Measurements from ENCODE around the gene TRIM46. TPM values are rescaled to one million over a fixed set of nuclear protein-coding genes. Genes with fewer than 3 reads are reported as not detected.

Gene TRIM46
- total and polyA plus RNA-seq, 2 experiments from 2014 or later: 8.1 to 15.4 TPM

DNA sequence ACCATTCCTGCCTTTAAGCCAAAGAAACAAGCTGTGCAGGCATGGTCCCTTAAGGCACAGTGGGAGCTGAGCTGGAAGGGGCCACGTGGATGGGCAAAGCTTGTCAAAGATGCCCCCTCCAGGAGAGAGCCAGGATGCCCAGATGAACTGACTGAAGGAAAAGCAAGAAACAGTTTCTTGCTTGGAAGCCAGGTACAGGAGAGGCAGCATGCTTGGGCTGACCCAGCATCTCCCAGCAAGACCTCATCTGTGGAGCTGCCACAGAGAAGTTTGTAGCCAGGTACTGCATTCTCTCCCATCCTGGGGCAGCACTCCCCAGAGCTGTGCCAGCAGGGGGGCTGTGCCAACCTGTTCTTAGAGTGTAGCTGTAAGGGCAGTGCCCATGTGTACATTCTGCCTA, 39.3 kb upstream of the TRIM46 start:
- peaks cover 13% of the 10 kb centered on the region; the same call in 1 of the 2 replicates for H4K20me1 ChIP-seq (replicated peaks; ENCODE audit: insufficient read depth)
- H3K27ac ChIP-seq (ENCODE audit: low read depth): no peak overlapping the region
- peak overlapping the region; percentile 86 for H3K4me2 ChIP-seq
- Mint-ChIP-seq H3K27ac (no peak overlapping the region), H3K36me3 (ENCODE audit: low read depth) (peaks cover 24% of the 10 kb centered on the region), H3K4me1 (peaks cover 32% of the 10 kb centered on the region), H3K27me3 (ENCODE audit: insufficient read depth, low read depth, poor library complexity) (peaks cover 33% of the 10 kb centered on the region), H3K9me3 (no peaks in the 10 kb centered on the region), H3K4me3 (peak overlapping the region; percentile 94)
- TF ChIP-seq, protein P1, sequence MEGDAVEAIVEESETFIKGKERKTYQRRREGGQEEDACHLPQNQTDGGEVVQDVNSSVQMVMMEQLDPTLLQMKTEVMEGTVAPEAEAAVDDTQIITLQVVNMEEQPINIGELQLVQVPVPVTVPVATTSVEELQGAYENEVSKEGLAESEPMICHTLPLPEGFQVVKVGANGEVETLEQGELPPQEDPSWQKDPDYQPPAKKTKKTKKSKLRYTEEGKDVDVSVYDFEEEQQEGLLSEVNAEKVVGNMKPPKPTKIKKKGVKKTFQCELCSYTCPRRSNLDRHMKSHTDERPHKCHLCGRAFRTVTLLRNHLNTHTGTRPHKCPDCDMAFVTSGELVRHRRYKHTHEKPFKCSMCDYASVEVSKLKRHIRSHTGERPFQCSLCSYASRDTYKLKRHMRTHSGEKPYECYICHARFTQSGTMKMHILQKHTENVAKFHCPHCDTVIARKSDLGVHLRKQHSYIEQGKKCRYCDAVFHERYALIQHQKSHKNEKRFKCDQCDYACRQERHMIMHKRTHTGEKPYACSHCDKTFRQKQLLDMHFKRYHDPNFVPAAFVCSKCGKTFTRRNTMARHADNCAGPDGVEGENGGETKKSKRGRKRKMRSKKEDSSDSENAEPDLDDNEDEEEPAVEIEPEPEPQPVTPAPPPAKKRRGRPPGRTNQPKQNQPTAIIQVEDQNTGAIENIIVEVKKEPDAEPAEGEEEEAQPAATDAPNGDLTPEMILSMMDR (conservative IDR thresholded peaks at IDR 0.05; ENCODE audit: low read depth in 2 of 2): no peak
- TF ChIP-seq ETS1 (IDR thresholded peaks at IDR 0.05) (no peak), ZNF114 (CRISPR knock-in tag; IDR thresholded peaks at IDR 0.05) (no peak), JUNB (IDR thresholded peaks at IDR 0.05; ENCODE audit: unreplicated experiment) (no peak), STAT1 (IDR thresholded peaks at IDR 0.05; ENCODE audit: unreplicated experiment) (no peak), EZH2 (IDR thresholded peaks at IDR 0.05; ENCODE audit: low read depth, unreplicated experiment) (no peak), CREB1 (CRISPR knock-in tag; IDR thresholded peaks at IDR 0.05; ENCODE audit: low read depth) (no peak), EZH2phosphoT487 (IDR thresholded peaks at IDR 0.05; ENCODE audit: unreplicated experiment) (no peak), REST (IDR thresholded peaks at IDR 0.05; ENCODE audit: unreplicated experiment) (no peak), NANOG (IDR thresholded peaks at IDR 0.05; ENCODE audit: borderline replicate concordance) (no peak), ZNF331 (CRISPR knock-in tag; IDR thresholded peaks at IDR 0.05; ENCODE audit: low read depth) (no peak), POLR2AphosphoS5 (IDR thresholded peaks at IDR 0.05; ENCODE audit: low read depth) (no peak)
- TF ChIP-seq, protein P2, sequence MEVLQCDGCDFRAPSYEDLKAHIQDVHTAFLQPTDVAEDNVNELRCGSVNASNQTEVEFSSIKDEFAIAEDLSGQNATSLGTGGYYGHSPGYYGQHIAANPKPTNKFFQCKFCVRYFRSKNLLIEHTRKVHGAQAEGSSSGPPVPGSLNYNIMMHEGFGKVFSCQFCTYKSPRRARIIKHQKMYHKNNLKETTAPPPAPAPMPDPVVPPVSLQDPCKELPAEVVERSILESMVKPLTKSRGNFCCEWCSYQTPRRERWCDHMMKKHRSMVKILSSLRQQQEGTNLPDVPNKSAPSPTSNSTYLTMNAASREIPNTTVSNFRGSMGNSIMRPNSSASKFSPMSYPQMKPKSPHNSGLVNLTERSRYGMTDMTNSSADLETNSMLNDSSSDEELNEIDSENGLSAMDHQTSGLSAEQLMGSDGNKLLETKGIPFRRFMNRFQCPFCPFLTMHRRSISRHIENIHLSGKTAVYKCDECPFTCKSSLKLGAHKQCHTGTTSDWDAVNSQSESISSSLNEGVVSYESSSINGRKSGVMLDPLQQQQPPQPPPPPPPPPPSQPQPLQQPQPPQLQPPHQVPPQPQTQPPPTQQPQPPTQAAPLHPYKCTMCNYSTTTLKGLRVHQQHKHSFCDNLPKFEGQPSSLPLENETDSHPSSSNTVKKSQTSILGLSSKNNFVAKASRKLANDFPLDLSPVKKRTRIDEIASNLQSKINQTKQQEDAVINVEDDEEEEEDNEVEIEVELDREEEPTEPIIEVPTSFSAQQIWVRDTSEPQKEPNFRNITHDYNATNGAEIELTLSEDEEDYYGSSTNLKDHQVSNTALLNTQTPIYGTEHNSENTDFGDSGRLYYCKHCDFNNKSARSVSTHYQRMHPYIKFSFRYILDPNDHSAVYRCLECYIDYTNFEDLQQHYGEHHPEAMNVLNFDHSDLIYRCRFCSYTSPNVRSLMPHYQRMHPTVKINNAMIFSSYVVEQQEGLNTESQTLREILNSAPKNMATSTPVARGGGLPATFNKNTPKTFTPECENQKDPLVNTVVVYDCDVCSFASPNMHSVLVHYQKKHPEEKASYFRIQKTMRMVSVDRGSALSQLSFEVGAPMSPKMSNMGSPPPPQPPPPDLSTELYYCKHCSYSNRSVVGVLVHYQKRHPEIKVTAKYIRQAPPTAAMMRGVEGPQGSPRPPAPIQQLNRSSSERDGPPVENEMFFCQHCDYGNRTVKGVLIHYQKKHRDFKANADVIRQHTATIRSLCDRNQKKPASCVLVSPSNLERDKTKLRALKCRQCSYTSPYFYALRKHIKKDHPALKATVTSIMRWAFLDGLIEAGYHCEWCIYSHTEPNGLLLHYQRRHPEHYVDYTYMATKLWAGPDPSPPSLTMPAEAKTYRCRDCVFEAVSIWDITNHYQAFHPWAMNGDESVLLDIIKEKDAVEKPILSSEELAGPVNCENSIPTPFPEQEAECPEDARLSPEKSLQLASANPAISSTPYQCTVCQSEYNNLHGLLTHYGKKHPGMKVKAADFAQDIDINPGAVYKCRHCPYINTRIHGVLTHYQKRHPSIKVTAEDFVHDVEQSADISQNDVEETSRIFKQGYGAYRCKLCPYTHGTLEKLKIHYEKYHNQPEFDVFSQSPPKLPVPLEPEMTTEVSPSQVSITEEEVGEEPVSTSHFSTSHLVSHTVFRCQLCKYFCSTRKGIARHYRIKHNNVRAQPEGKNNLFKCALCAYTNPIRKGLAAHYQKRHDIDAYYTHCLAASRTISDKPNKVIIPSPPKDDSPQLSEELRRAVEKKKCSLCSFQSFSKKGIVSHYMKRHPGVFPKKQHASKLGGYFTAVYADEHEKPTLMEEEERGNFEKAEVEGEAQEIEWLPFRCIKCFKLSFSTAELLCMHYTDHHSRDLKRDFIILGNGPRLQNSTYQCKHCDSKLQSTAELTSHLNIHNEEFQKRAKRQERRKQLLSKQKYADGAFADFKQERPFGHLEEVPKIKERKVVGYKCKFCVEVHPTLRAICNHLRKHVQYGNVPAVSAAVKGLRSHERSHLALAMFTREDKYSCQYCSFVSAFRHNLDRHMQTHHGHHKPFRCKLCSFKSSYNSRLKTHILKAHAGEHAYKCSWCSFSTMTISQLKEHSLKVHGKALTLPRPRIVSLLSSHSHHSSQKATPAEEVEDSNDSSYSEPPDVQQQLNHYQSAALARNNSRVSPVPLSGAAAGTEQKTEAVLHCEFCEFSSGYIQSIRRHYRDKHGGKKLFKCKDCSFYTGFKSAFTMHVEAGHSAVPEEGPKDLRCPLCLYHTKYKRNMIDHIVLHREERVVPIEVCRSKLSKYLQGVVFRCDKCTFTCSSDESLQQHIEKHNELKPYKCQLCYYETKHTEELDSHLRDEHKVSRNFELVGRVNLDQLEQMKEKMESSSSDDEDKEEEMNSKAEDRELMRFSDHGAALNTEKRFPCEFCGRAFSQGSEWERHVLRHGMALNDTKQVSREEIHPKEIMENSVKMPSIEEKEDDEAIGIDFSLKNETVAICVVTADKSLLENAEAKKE (CRISPR knock-in tag; IDR thresholded peaks at IDR 0.05): no peak
- H3K36me3 ChIP-seq (ENCODE audit: insufficient read depth): no peaks in the 10 kb centered on the region
- no peak for ATAC-seq
- peak overlapping the region; percentile 82 for H3K4me3 ChIP-seq
- DNase-seq (ENCODE audit: low spot score): no peak
- peaks cover 16% of the 10 kb centered on the region for H3K79me2 ChIP-seq (replicated peaks; ENCODE audit: insufficient read depth)
- peaks cover 22% of the 10 kb centered on the region for H3F3A ChIP-seq (replicated peaks; ENCODE audit: low read depth)
- peaks cover 30% of the 10 kb centered on the region for H3K4me1 ChIP-seq (ENCODE audit: insufficient read depth)
- peaks cover 20% of the 10 kb centered on the region for H3K27me3 ChIP-seq (ENCODE audit: insufficient read depth)
- no peak overlapping the region for H2AFZ ChIP-seq
- no peaks in the 10 kb centered on the region for H3K9me2 ChIP-seq (ENCODE audit: insufficient read depth)

Data from GM23338 (cell line).